Hair follicular keratinocyte (primary cell): Measurements from ENCODE around the gene SKP1. TPM values are rescaled to one million over a fixed set of nuclear protein-coding genes. Genes with fewer than 3 reads are reported as not detected.

Source experiments
- total RNA-seq: library from RNA; depleted of rRNA; stranded (reverse); fragments of >200 nt; gene quantifications from 2 replicates; pipeline ENCODE4 v1.2.3, GENCODE V29; 2015

The SKP1 gene
- 187 and 222 TPM in 2 replicates for total RNA-seq

DNA sequence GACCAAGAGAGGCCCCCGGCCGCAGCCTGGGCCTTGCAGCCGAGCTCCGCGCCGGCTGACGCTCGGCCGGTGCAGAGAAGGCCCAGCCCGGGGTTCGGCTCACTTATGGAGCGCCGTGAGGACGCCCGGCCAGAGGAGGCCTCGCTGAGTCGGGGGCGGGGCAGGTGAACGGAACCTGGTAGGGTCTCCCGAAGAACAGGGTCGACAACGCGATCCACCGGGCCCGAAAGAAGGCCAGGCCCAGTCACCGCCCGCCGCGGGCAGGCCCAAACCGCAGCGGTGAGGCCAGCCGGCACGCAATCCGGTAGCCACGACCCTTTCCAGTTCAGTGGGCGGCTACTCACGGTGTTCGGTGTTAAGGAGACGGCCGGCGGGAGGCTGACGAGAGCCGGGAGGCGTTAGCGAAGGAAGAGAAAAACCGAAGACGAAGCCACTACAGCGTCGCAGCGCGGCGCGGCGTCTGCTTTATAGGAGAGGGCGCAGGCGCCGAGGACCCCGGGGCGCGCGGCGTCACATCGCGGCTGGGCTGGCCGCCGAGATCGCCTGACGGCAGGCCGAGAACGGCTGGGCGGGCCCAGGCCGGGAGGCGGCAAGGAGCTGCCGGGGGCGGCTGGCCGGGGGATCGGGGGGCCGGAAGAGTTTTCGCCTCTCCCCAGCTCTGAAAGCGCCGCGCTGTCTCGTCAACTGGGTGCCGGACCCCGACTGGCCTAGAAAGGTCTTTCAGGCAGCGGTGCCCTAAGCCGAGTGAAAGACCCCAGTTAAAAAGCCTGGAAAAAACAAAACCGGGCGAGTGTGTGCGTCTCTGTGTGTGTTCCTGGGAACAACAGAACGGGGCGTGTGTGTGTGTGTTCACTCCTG lies at the start of gene SKP1:
SKP1 (minus strand) TSS at position 440 of the 858 bp plus-strand sequence. CDS start 2,928 bp downstream, outside the sequence.

DNA sequence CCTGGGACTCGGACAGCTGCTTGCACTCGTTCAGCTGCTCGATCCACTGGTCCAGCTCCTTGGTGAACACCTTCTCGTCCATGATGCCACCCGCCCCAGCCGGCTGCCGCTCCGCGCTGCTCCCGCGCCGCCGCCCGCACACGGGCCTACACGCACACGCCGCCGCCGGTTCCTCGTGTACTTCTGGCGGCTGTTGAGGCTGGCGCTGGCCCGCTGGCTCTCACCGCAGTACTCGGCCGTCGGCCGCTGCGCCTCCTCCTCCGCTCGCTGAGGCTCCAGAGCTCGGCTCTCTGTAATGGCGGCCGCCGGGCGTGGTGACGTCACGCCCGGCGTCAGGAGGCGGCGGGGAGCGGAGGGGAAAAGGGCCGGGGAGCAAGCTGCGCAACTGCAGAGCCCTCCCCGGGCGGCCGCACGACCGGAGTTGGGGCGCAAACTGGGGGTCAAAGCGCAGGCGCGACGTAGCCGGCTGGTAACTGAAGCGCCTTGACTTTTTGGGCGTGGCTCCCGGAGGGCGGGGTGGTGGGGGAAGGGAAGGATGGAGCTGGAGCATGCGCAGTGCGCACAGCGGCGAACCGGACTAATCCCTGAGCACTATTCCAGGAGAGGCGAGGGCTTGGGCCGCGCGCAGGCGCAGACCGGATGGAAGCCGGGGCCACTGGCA lies 49.2 kb upstream of the SKP1 start, which contains the start of gene PPP2CA:
PPP2CA (minus strand) TSS at position 294 of the 661 bp plus-strand sequence; CDS start at position 82, 212 bp downstream.

DNA sequence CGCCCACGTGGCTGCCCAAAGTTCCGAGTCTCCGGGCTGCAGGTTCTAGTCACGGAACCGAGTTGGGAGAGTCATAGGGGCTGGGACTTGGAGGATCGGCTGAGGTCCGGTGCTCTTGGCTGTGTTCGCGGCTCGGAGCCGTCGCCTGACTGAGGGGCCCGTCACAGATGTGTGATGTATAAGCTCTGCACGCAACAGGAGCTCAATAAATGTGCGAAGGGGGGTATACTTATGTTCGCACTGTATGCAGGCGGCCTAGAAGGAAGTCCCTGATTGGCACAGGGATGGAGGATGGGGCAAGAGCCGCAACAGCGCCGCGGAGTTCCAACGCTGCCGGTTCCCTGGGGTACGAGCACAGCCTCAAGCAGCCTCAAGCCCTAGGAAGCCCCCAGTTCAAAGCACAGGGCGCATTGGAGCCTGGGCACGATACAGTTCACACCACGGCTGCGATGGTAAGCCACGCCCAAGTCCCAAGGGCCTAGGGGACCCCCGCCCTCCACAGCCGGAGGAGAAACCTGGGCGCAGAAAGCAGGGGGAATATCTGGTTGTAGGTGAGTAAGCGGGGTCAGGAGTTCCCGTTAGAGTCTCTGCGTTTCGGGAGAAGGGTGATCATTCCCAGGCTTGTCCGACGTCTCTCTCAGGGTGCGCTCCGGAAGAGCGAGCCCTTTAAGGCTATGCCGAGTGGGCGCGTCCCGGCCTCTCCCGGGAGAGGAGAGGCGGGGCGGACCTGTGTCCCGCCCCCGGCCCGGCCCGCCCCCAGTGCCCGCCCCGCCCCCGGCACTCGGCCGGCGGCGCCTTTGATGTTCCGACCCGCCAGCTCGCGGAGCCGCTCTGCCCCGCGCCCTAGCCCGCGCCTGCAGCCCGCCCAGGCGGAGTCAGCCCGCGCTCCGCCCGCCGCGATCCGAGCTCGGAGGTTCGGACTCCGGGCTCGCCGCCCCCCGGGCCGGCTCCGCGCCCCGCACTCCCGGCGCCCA lies 62.6 kb downstream of the SKP1 start, which contains the start of gene TCF7:
TCF7 (plus strand) TSS at position 780 of the 974 bp plus-strand sequence. CDS start 226 bp downstream, outside the sequence.

Other genes starting within 250 kb of the SKP1 start
- gene C5orf15, start 208.3 kb downstream of the SKP1 start, total RNA-seq: 50.7 and 58.6 TPM in 2 replicates
- gene VDAC1, start 172.0 kb downstream of the SKP1 start, total RNA-seq: 340 and 391 TPM in 2 replicates
- 2.2 and 3.4 TPM in 2 replicates for gene TCF7, start 62.3 kb downstream of the SKP1 start, total RNA-seq
- 108 and 193 TPM in 2 replicates for gene PPP2CA, start 49.1 kb upstream of the SKP1 start, total RNA-seq
- gene CDKL3, start 190.2 kb upstream of the SKP1 start, total RNA-seq: 0.31 and 2.2 TPM in 2 replicates
- 12.6 and 25.9 TPM in 2 replicates for gene UBE2B, start 194.6 kb upstream of the SKP1 start, total RNA-seq
- gene CDKN2AIPNL, start 234.9 kb upstream of the SKP1 start, total RNA-seq: 52.8 and 57.6 TPM in 2 replicates